Diencephalon (tissue), 1 donor: ENCODE measurements around the gene SEMA3A. TPM values are rescaled to one million over a fixed set of nuclear protein-coding genes. Genes with fewer than 3 reads are reported as not detected.

ENCODE experiments used
- total RNA-seq: library from RNA; depleted of rRNA; stranded (reverse); fragments of >200 nt; gene quantifications from one replicate; pipeline ENCODE4 v1.2.3, GENCODE V29; 2014

SEMA3A gene
- total RNA-seq, result 16.4 TPM

GRCh38 chr7:84194484-84195271 is at the start of gene SEMA3A:
SEMA3A (minus strand) TSS chr7:84194789; CDS start chr7:84194586, 203 bp downstream.

